Measurements from ENCODE around the gene TMSB15B.

DNA sequence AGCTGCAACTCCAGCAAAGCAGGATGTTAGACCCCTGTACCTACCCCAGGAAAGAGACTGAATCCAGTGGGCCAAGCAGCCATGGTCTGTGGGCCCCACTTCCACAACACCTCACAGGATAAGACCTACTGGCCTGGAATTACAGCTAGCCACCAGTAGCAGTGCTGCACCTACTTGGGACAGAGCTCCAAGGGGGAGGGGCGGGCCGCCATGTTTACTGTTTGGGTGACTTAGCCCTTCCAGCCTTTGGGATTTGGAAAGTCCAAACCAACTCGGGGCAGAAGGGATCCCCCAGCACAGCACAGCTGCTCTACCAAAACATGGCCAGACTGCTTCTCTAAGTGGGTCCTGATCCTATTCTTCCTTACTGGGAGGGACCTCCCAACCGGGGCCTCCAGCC lies 9.1 kb upstream of the TMSB15B start:
- TF ChIP-seq CTCF (IDR thresholded peaks at IDR 0.05) (no peak), POLR2AphosphoS5 (IDR thresholded peaks at IDR 0.05) (no peak), POLR2A (IDR thresholded peaks at IDR 0.05) (no peak)
